DND-41 (cell line): ENCODE measurements around the gene IL17REL.

Source experiments
- ATAC-seq: fragments of 200-7000 bp; cut with Tn5 transposase; 3 replicates; pipeline ENCODE4 v1.9.1; 2021; ENCODE audit warnings: low read depth; ENCODE audit not compliant: insufficient read depth
- DNase-seq: peaks from one replicate; pipeline ENCODE4 v3.0.0-alpha.2; 2020
- H2AFZ ChIP-seq: 2 replicates; pipeline ENCODE4 v1.6.0; 2012; ENCODE audit warnings: low read depth, low read length
- H3K27ac ChIP-seq: 2 replicates; pipeline ENCODE4 v1.5.1; 2012; ENCODE audit warnings: low read length, inconsistent platforms
- H3K27me3 ChIP-seq: fragments of 200-600 bp; sonication (generic); 2 replicates; pipeline ENCODE4 v1.6.0; 2012; ENCODE audit warnings: low read length, mild to moderate bottlenecking, inconsistent platforms; ENCODE audit not compliant: insufficient read depth, poor library complexity
- H3K36me3 ChIP-seq: 2 replicates; pipeline ENCODE4 v1.5.1; 2012; ENCODE audit warnings: low read length, inconsistent platforms; ENCODE audit not compliant: insufficient read depth
- H3K4me1 ChIP-seq: 2 replicates; pipeline ENCODE4 v1.5.1; 2012; ENCODE audit warnings: mild to moderate bottlenecking, low read length; ENCODE audit not compliant: insufficient read depth
- H3K4me2 ChIP-seq: 2 replicates; pipeline ENCODE4 v1.6.0; 2012; ENCODE audit warnings: mild to moderate bottlenecking, moderate library complexity, low read length, inconsistent platforms; ENCODE audit not compliant: insufficient read depth
- H3K4me3 ChIP-seq, 2 experiments: fragments of 200-600 bp in 1 of 2; shearing (Covaris generic) in 1 of 2; 2 replicates each; pipeline ENCODE4 v1.5.1; 2012 to 2016; ENCODE audit warnings: inconsistent platforms in 2 of 2, low read length in 2 of 2, mild to moderate bottlenecking in 2 of 2, low read depth in 1 of 2, moderate library complexity in 1 of 2
- H3K79me2 ChIP-seq: 2 replicates; pipeline ENCODE4 v1.6.0; 2012; ENCODE audit warnings: low read length, inconsistent platforms; ENCODE audit not compliant: insufficient read depth
- H3K9ac ChIP-seq: 2 replicates; pipeline ENCODE4 v1.6.0; 2012; ENCODE audit warnings: low read depth, mild to moderate bottlenecking, inconsistent platforms, low read length, moderate library complexity
- H3K9me3 ChIP-seq: 2 replicates; pipeline ENCODE4 v1.5.1; 2012; ENCODE audit warnings: low read length, moderate library complexity, mild to moderate bottlenecking, inconsistent platforms; ENCODE audit not compliant: insufficient read depth, severe bottlenecking
- H4K20me1 ChIP-seq: 2 replicates; pipeline ENCODE4 v1.6.0; 2012; ENCODE audit warnings: low read length; ENCODE audit not compliant: insufficient read depth
- EZH2 ChIP-seq: IDR thresholded peaks from 3 replicates; pipeline ENCODE4 v1.6.1; 2012; ENCODE audit warnings: borderline replicate concordance, low read depth, mild to moderate bottlenecking, moderate library complexity, low read length, inconsistent platforms; ENCODE audit not compliant: severe bottlenecking
- TF ChIP-seq, protein P1 (sequence below): IDR thresholded peaks from 2 replicates; pipeline ENCODE4 v1.5.1; 2012; ENCODE audit warnings: borderline replicate concordance, low read length, moderate library complexity, mild to moderate bottlenecking; ENCODE audit not compliant: poor library complexity, severe bottlenecking; ENCODE audit errors: extremely low read depth

Gene IL17REL

DNA sequence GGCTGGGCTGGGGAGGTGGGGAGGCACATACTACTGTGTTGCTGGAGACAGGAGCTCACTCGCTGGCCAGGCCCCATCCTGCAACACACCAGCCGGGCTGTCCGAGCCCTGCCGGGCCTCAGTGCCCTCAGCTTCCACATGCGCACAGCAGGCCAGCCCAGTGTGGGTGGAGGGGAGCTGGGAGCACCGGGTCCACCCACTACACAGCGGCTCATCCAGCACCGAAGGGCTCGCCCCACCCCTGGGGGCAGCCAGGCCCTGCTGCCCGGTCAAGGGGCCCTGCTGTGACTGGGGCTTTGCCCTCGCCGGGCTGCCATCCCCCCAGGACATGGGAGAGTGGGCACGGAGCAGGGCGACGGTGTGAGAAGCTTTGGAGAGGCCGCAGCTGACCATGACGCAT lies 36.3 kb upstream of the IL17REL start:
- Histone ChIP-seq H3K4me1 (no peaks in the 10 kb centered on the region), H3K27me3 (no peaks in the 10 kb centered on the region), H3K4me2 (no peak overlapping the region), H3K36me3 (no peaks in the 10 kb centered on the region), H4K20me1 (0 out of 2 replicates have a peak, but pooled peaks cover 4% of the 10 kb centered on the region), H3K79me2 (no peaks in the 10 kb centered on the region), H3K9me3 (no peaks in the 10 kb centered on the region), H3K4me3 (no peak overlapping the region), H3K27ac (no peak overlapping the region), H3K9ac (no peak overlapping the region), H2AFZ (no peak overlapping the region)
- ATAC-seq (no peak), DNase-seq (no peak)
- no peak for TF ChIP-seq EZH2
- TF ChIP-seq, protein P1, sequence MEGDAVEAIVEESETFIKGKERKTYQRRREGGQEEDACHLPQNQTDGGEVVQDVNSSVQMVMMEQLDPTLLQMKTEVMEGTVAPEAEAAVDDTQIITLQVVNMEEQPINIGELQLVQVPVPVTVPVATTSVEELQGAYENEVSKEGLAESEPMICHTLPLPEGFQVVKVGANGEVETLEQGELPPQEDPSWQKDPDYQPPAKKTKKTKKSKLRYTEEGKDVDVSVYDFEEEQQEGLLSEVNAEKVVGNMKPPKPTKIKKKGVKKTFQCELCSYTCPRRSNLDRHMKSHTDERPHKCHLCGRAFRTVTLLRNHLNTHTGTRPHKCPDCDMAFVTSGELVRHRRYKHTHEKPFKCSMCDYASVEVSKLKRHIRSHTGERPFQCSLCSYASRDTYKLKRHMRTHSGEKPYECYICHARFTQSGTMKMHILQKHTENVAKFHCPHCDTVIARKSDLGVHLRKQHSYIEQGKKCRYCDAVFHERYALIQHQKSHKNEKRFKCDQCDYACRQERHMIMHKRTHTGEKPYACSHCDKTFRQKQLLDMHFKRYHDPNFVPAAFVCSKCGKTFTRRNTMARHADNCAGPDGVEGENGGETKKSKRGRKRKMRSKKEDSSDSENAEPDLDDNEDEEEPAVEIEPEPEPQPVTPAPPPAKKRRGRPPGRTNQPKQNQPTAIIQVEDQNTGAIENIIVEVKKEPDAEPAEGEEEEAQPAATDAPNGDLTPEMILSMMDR, result no peak

DNA sequence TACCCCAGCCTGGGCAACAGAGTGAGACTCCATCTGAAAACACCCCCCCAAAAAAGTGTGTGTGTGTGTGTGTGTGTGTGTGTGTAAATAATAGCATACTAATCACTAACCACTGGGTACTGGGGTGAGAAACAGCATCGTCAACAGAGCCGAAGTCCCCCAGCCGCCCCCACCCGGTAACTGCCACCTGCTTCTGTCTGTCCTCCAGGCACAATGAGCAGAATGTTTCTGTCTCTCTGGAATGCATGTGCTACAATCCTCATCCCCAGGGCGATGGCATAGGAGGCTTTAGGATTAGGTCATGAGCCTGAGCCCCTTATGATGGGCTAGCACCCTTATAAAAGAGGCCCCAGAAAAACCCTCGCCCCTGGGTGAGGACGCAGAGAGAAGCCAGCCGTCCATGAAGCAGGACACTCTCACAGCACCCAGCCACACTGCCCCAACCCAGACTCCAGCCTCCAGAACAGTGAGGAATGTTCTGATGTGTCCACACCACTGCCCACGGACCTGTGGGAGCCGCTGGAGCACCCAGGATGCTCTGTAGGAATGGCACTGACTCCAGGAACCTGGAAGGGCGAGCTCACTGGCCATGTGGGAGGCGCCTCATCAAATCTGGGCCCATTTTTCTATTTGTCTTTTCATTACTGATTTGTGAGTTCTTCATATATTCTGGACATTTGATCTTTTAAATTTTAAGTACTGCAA lies 35.6 kb upstream of the IL17REL start:
- Histone ChIP-seq H3K27me3 (no peaks in the 10 kb centered on the region), H2AFZ (no peak overlapping the region), H3K79me2 (no peaks in the 10 kb centered on the region), H3K27ac (no peak overlapping the region), H3K9ac (no peak overlapping the region), H3K4me3 (no peak overlapping the region), H3K9me3 (no peaks in the 10 kb centered on the region), H3K36me3 (no peaks in the 10 kb centered on the region), H3K4me1 (no peaks in the 10 kb centered on the region), H3K4me2 (no peak overlapping the region), H4K20me1 (0 out of 2 replicates have a peak, but pooled peaks cover 4% of the 10 kb centered on the region)
- ATAC-seq (no peak), DNase-seq (no peak)
- TF ChIP-seq, protein P1, result no peak
- no peak for TF ChIP-seq EZH2

DNA sequence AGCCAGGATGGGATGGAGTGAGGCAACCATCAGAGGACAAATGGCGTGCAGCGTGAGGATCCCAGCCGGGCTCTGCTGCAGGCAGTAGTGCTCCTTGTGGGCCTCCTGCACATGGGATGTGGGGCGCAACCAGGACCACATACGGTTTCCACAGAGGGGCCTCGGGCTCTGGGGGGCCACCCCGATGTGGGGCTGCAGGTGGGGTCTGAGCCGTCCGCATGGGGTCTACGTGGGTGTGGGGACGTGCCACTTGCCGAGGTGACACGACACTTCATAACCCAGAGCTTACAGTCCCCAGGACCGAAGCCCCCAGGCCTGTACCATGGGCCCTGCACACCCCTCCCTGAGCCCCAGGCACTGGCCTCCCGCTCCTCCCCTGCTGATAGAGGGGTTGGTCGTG lies 34.8 kb upstream of the IL17REL start:
- no peak overlapping the region for H3K27ac ChIP-seq
- no peak overlapping the region for H3K4me3 ChIP-seq
- DNase-seq (no peak), ATAC-seq (no peak)
- H3K9ac ChIP-seq, result no peak overlapping the region
- no peak overlapping the region for H2AFZ ChIP-seq
- no peaks in the 10 kb centered on the region for H3K79me2 ChIP-seq
- H4K20me1 ChIP-seq, result 0 out of 2 replicates have a peak, but pooled peaks cover 4% of the 10 kb centered on the region
- no peak overlapping the region for H3K4me2 ChIP-seq
- TF ChIP-seq EZH2, result no peak
- TF ChIP-seq, protein P1, result no peak
- no peaks in the 10 kb centered on the region for H3K36me3 ChIP-seq
- no peaks in the 10 kb centered on the region for H3K4me1 ChIP-seq
- H3K9me3 ChIP-seq, result no peaks in the 10 kb centered on the region
- H3K27me3 ChIP-seq, result no peaks in the 10 kb centered on the region
